ENCODE results near the gene BMP8A. TPM values are rescaled to one million over a fixed set of nuclear protein-coding genes. Genes with fewer than 3 reads are reported as not detected.

The BMP8A gene, protein sequence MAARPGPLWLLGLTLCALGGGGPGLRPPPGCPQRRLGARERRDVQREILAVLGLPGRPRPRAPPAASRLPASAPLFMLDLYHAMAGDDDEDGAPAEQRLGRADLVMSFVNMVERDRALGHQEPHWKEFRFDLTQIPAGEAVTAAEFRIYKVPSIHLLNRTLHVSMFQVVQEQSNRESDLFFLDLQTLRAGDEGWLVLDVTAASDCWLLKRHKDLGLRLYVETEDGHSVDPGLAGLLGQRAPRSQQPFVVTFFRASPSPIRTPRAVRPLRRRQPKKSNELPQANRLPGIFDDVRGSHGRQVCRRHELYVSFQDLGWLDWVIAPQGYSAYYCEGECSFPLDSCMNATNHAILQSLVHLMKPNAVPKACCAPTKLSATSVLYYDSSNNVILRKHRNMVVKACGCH
- not detected for total RNA-seq

DNA sequence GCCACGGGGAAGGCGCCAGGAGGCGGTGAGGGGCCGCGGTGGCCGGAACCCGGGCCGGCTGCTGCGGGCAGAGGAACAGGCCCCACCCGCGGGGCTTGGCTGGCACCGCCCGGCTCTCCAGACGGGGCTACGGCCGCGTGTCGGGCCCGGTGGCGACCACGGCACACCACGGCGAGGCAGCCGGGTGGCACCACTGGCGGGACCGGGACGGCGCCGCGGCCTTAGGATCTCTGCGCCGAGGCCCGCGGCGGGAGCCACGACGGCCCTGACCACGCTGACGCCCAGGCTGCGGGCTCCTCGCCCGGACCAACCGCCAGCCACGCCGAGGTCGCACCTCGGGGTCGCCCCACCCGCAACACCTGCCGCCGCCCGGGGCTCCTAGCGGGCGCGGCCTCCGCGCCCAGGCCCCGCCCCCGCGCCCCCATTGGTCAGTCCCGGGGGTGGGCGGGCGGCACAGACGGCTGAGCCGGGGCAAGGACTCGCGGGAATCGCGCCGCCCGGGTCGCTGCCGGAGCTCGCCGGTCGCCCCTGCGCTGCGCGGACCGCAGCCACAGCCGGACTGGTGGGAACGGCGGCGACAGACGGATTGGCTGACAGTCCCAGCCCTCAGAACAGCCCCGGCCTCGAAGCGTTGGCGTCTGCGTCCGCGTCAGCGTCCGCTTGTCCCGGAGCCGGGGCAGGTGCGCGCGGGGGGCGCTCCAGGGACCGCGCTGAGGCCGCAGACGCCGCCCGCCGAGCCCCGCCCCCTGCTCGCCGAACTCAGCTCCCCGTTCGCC lies at the start of gene BMP8A:
BMP8A (plus strand) TSS at position 491 of the 776 bp plus-strand sequence. CDS start 356 bp downstream, outside the sequence.

Small RNA genes lying within 50 kb of the gene (small RNA-seq; reads per million reads assigned to genes)
- gene SNORA55: 10.4 to 10.6 reads per million in 2 donors

Other genes starting within 250 kb of the BMP8A start
- 100 to 1,000 TPM in 1 of 2 donors, 10 to 100 TPM in 1; 94.3 to 109 TPM for gene PABPC4, start 85.2 kb downstream of the BMP8A start, total RNA-seq
- gene HEYL, start 148.0 kb downstream of the BMP8A start, total RNA-seq: under 1 TPM in 1 of 2 donors, not detected in 1; 0.33 TPM
- gene NT5C1A, start 180.5 kb downstream of the BMP8A start, total RNA-seq: not detected
- gene HPCAL4, start 199.8 kb downstream of the BMP8A start, total RNA-seq: under 1 TPM; under 0.01 TPM
- gene PPIE, start 247.2 kb downstream of the BMP8A start, total RNA-seq: 10 to 100 TPM; 30.3 to 36.0 TPM